NOMO-1 treated with DMSO at 0.1 percent for 48 hours (cell line): ENCODE results near the gene RAD23B.
A peak's percentile ranks its signal among the peaks of the same experiment; 100 is the strongest.

ENCODE experiments used
- DNase-seq: peaks from one replicate; lab custom pipeline; 2025; ENCODE audit not compliant: unreplicated experiment; lab: John Stamatoyannopoulos, UW

Gene RAD23B

GRCh38 chr9:107334103-107334776, 51.2 kb downstream of the RAD23B start:
- DNase-seq = no peak

DNA sequence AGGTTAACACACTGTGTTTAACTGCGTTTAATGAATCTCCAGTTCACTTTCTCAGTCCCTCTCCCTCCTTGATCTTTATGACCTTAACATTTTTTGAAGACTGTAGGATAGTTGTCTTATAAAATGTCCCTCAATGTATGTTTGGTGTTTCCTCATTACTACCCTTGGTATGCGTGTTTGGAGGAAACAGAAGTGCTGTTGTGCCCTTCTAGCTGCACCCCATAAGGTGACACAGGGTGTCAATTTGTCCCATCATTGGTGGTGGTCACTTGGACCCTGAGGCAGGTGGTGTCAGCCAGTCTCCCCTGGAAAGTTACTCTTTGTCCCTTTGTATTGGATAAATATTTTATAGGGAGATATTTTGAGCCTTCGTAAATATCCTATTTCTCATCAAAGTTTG, 52.3 kb downstream of the RAD23B start:
- no peak for DNase-seq

- DNase-seq = no peak
Observed at GRCh38 chr9:107336718-107337360, 53.8 kb downstream of the RAD23B start.

DNA sequence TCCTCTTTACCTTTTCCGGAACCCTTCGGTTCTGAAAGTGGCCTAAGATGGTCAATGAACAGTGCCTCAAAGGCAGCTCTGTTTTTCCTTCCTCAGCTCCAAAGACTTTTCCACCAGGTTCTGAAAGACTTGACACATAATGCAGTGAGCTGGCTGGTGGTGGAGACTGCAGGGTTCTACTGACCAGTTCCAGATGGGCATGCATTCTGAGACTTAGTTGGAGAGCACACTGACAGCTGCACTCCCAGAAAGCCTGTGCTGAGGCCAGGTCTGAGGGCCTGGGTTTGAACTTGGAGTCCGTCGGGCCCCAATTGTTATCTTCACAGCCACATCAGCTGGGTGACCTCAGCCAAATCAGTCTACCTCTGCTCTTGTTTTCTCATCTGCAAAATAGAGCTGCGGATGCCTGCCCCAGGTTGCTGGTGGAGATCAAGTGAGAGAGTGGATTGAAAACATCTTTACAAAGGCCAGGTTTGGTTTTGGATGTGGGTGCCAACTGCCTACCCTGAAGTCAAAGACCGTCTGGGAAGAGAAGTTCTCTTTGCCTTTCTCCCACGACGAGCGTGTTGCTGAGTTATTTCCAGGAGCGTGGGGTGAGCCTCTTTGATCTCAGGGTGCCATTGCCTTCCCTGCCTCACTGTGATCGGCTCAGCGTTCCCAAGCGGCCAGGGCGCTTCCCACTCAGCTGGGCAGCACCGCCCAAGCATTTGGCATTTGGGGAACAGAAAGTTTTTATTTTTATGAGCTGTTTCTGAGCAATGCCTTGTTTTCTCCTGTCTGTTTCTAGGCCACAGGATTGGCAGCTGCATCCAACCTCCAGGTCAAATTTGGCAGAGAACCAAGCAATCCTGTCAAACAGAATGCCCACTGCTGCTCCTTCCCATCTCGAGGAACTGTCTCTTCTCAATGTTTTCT, 54.9 kb downstream of the RAD23B start:
- no peak for DNase-seq

DNA sequence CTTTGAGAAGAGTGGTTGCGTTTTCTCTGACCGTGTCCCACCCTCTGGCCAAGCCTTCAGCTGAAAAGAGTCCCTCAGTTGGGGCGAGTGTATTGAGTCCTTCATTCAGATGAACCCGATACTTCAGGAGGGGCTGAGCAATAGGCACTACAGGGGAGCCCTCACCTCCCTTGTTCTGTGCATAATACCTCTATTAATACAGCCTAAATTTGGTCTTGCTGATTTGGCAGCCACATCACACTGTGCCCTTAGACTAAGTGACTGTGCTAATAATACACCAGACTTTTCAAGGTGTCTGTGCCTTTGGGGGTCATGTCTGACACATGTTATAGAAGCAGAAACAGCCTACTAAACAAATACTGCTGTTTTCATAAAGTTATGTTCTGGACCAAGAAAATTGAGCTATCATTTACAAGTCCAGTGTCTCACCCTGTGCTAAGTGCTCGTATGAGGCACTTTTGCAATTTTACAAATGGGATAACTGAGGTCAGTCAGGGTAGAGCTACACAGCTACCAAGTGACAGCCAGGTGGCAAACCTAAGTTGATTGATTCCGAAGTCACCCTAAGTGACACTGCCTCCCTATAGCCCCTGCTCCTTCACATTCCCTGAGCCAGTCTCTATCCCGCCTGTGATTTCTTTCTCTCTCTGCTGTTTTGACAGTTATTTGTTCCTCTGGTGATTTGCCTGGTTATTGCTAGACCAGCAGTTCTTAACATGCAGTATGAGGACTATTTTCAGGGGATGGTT, 56.0 kb downstream of the RAD23B start:
- no peak for DNase-seq

GRCh38 chr9:107340920-107341632, 58.0 kb downstream of the RAD23B start:
- DNase-seq = peak; percentile 6

GRCh38 chr9:107342476-107343161, 59.5 kb downstream of the RAD23B start:
- DNase-seq = no peak

GRCh38 chr9:107345327-107345726, 62.2 kb downstream of the RAD23B start:
- no peak for DNase-seq

DNA sequence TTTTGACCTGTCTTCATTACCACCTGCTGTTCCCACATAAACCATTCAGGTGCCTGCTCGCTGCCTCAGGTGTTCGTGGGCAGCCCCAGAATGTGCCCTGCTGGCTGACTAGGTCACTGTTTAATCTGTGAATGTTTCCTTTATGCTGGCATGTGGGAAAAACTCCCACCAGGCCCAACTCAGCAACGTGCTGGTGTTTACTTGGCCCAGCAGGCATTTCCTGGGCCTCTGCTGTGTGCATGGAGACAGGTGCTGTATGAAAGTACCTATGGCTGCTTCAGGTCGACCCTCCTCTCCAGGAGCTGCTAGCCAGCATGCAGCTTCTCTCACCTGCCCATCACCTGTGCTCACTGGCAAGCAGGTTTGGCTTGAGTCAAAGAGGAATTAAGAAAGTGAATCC, 65.8 kb downstream of the RAD23B start:
- no peak for DNase-seq

DNA sequence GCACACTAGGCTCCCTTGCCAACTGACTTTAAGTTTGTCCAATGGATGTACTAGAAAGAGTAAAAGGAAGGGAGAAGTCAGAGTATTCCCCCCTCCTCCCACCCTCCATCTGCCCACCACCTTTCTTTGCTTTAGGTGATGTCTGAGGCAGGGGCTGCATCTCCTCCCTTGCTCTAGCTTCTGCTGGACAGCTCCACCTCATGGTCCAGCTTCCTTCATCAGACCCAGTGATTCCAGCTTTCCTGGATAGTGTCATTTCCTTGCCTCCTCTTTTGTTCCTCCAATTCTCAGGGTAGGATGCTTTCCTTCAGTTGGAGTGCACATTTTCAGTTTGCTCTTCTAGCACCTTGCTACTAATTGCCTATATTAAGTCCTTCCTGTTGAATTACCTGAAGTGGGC, 67.4 kb downstream of the RAD23B start:
- no peak for DNase-seq

- no peak for DNase-seq
Observed at GRCh38 chr9:107351382-107352045, 68.4 kb downstream of the RAD23B start.

DNA sequence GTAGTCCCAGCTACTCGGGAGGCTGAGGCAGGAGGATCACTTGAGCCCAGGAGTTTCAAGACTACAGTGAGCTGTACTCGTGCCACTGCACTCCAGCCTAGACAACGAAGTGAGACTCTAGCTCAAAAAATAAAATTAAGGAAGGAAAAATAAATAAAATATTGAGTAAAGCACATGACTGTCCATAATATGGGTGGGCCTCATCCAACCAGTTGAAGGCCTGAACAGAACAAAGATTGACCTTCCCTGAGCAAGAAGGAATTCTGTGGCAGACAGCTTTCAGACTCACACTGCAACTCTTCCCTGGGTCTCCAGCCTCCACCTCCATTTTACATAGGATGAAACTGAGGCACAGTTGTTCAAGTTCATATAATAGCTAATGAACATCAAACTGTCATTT, 72.3 kb downstream of the RAD23B start:
- no peak for DNase-seq

DNA sequence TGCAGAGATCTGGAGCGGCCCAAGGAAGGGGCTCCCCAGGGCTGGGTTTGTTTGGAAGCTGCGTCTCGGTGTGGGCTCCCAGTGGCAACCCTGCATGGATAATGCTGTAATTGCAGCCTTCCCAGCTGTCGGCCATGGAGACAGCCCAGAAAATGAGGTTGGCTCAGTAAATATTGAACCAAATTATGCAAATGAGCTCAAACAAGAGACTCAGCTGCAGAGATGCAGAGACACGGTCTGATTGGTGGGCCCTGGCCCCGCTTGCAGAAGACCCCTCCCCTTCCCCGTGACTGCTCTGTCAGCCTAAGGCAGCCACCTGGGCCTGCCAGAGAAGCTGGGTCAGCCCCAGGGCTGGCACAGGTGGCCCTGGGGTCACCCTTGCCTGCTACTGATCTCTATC, 75.9 kb downstream of the RAD23B start:
- DNase-seq = no peak

GRCh38 chr9:107360098-107360497, 77.0 kb downstream of the RAD23B start:
- no peak for DNase-seq

- no peak for DNase-seq
Observed at GRCh38 chr9:107361816-107362215, 78.7 kb downstream of the RAD23B start.

GRCh38 chr9:107363516-107364152, 80.6 kb downstream of the RAD23B start:
- no peak for DNase-seq

DNA sequence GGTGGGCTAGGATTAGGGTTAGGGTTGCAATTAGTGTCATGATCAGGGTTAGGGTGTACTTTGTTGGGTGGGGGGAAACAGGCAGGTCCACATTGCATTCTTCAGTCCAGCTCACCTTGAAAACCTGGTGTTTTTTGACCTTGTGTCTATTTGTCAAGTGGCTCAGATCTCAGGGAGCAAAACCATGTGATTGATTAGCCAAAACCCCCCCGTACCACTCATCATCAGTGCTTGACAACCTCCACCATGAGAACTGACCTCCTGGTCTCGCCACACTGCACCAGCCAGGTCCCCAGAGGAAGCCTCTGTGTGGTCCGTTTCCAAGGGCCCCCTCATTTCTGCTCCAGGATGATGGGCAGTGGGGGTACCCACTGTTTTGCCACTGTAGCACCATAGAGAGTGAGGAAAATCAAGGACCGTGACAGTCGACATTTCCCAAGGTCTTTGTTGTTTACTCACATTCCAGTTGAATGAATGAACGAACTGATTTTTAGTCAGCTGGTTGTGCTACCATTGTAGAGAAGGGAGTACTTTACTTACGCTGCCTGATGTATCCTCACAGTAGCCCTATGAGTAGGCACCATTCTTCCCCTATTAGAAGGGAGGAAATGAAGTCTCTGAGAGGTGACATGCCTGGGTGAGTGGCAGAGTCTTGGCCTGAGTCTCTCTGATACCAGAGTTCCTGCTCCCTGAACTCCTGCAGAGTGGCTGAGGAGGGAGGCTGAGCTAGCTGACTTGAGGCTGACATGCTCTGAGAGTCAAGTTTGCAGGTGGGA, 84.8 kb downstream of the RAD23B start:
- DNase-seq = no peak

DNA sequence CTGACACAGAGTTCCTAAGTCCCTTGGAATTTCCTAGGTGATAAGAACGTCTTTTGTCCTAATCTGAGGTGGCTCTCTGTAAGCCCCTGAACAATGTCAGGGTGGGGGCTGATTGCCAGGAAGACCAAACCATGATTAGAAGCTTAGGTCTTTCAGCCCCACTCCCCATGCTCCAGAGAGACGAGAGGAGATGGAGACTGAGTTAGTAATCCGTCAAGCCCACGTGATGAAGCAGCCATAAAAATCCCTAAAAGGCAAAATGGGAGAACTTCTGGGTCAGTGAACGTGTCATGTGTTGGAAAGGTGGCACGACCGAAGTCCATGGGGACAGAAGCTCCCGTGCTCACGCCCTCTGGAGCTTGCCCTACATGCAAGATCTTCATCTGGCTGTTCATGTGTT, 85.6 kb downstream of the RAD23B start:
- DNase-seq = no peak
